ENCODE data around the gene MCC.

The MCC gene

DNA sequence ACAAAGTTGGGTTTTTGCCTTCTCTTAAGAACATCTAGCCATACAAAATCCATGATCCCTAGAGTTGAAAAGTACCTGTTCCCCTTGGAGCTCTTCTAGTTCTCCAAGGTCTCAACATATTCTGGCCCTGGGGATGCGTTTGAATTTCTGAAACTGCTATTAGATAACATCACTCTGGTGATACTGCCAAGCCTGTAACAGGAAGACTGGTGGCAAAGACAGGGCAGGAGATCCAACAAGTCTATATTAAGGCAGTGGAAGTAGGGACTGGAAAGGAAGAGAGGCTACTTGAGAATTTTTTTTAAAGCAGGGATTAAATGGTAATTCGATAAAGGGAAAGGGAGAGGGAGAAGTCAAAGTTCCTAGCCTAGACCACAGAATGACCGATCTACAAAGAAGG is 264.9 kb downstream of the MCC start:
- no peak for TF ChIP-seq ZFX (IDR thresholded peaks at IDR 0.05)
- H3K27ac ChIP-seq: no peak overlapping the region

DNA sequence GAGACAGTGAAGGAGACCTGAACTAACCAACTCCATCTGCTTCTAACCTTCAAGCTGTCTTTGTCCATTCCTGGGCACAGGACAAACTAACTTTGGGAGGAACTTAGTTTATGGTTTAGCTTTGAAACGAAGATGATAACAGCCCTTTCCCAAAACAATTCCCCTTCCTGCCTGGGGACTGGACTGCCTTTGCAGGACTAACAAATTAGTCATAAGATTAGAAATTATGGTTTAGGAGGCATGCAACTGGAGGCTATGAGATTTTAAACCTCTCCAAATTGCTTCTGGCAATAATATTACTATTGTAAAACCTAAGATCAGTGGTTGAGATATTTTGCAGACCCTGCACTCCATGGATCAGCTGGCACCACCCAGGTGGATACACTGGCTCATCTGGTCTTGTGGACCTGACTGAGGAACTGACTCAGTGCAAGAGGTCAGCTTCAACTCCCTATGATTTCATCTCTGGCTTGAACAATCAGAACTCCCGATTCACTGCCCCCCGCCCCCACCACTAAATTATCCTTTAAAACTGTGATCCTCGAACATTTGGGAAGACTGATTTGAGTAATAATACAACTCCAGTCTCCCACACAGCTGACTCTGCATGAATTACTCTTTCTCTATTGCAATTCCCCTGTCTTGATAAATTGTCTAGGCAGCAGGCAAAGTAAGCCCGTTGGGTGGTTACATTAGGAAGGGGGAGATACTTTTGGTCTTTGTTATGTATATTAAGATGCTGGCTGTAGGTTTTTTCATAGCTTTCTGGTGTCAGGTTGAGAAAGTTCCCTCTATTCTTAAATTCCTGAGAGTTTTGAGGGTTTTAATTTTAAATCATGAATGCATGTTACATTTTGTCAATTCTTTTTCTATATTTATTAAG is 266.7 kb downstream of the MCC start:
- no peak overlapping the region for H3K27ac ChIP-seq
- no peak for TF ChIP-seq ZFX (IDR thresholded peaks at IDR 0.05)
- TF ChIP-seq, protein P1, sequence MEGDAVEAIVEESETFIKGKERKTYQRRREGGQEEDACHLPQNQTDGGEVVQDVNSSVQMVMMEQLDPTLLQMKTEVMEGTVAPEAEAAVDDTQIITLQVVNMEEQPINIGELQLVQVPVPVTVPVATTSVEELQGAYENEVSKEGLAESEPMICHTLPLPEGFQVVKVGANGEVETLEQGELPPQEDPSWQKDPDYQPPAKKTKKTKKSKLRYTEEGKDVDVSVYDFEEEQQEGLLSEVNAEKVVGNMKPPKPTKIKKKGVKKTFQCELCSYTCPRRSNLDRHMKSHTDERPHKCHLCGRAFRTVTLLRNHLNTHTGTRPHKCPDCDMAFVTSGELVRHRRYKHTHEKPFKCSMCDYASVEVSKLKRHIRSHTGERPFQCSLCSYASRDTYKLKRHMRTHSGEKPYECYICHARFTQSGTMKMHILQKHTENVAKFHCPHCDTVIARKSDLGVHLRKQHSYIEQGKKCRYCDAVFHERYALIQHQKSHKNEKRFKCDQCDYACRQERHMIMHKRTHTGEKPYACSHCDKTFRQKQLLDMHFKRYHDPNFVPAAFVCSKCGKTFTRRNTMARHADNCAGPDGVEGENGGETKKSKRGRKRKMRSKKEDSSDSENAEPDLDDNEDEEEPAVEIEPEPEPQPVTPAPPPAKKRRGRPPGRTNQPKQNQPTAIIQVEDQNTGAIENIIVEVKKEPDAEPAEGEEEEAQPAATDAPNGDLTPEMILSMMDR (conservative IDR thresholded peaks at IDR 0.05): no peak

DNA sequence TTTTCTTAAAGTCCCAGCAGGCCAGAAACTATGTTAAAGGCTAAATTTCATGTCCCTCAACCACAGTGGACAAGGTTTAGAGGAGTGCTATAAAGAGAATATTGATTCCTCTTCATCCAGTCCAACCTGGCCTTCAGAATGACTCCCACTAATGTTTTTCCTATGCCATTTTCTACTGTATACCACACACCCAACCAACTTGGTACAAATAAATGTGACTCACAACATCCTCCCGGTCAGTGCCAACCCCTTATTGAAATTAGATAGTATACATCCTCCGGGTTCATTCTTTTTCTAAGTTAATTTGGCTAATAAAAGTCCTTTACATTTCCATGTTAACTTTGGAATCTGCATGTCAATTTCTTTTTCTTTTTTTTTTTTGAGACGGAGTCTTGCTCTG is 268.6 kb downstream of the MCC start:
- TF ChIP-seq ZFX (IDR thresholded peaks at IDR 0.05): no peak
- TF ChIP-seq, protein P1 (conservative IDR thresholded peaks at IDR 0.05): no peak
- H3K27ac ChIP-seq: no peak overlapping the region

DNA sequence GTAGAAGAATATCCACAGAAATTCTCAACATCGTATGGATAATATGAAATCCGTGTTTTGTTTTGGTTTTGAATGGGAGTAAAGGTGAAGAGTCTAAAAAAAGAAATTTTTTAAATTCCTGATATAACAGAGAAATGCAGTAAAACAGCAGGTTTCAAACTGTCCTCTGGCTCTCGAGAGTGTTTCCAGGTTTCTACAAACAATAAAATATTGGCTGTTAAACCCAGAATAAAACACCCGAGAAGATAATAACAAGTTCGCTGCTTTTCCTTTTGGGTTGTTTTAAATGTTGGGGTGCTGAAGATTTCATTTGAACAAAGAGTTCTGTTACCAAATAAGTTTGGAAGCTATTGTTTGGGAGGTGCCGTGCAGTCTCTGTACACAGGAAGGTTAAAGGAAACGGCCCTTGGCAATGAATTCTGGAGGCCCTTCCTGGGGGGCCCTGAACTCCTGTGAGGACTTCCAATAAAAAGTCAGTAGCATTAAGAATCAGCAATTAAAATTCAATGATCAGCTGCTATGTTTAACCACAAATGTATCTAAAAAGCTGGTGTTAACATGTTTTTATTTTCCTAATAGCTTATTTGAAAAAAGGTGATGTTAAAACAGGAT is 269.2 kb downstream of the MCC start:
- no peak overlapping the region for H3K27ac ChIP-seq
- TF ChIP-seq, protein P1 (conservative IDR thresholded peaks at IDR 0.05): no peak

DNA sequence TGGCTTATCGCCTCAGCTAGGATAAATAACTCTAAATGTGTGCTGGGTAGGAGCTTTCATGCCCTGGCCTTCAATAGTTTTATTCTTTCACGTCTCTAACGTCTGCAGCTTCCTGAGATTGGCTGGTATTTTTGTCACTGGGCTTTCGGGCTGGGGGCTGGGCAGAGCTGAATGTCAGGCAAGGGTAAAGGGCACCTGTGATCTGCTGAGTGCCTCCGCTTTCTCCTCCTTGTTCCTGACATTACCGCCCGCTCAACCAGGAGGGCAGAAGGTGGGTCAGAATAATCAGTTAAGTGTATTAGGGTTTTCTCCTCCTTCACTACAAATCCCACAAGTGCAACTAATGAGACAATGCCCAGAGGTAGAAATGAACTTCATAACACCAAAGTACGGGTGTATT is 270.1 kb downstream of the MCC start:
- TF ChIP-seq, protein P1 (conservative IDR thresholded peaks at IDR 0.05): no peak
- TF ChIP-seq ZFX (IDR thresholded peaks at IDR 0.05): no peak
- H3K27ac ChIP-seq: no peak overlapping the region

DNA sequence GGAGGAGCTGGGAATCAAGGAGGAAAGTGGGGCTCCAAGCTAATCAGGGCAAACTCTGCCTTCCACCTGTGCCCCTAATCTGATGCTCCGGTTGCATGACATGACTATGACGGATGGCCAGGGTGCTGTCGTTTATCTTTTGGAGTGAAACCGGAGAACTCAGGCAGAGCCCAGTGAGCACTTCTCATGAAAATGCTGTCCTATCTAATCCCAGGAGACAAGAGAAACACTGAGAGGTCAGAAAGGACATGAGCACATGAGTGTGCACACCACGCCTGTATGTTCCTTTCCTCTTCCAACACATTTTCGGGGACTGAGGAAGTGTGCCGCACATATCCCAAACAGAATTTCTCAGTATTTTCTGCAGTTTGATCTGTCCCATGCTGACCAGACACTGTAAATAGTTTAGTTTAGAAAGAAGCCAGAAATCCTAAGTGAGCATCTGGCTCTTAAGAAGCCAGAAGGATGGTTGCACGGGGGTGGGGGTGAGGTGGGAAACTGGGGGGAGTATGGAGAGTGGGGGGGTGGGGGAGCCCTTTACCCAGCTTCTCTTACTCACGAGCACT is 270.6 kb downstream of the MCC start:
- no peak overlapping the region for H3K27ac ChIP-seq
- no peak for TF ChIP-seq ZFX (IDR thresholded peaks at IDR 0.05)
- TF ChIP-seq, protein P1 (conservative IDR thresholded peaks at IDR 0.05): no peak

DNA sequence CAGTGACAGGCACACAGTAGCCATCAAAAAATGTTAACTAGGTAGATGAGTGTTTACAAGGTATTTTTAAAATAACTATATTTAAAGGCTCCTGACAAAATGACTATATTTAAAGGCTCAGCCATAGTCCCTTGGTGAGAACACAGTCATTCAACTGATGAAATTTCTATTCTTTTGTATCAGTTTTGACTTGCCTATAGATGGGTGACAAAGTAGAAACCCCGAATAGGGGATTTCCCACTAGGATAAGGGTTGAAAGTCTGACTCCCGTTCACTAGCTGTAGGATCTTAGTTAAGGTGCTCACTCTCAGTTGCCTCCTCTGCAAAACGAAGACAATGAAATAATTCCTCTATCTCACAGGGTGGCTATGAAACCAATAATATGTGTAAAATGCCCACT is 271.7 kb downstream of the MCC start:
- no peak for TF ChIP-seq ZFX (IDR thresholded peaks at IDR 0.05)
- TF ChIP-seq, protein P1 (conservative IDR thresholded peaks at IDR 0.05): no peak
- no peak overlapping the region for H3K27ac ChIP-seq
